HG03565 (cell line): ENCODE data around the gene GRM4.
"Not testable (repeated sequence)": the region's sequence is repeated elsewhere in the genome, so short reads cannot be mapped to it uniquely, and the experiment has no call there.

Experiments
- ATAC-seq: cut with Tn5 transposase; IDR thresholded peaks from one replicate; pipeline ENCODE4 v1.9.1; 2021; ENCODE audit warnings: mild to moderate bottlenecking, moderate library complexity; ENCODE audit not compliant: unreplicated experiment

Gene GRM4

GRCh38 chr6:34047913-34048867, 97.7 kb downstream of the GRM4 start:
- ATAC-seq, result no peak

GRCh38 chr6:34046617-34047016, 99.3 kb downstream of the GRM4 start:
- ATAC-seq, result no peak

GRCh38 chr6:34045771-34046170, 100.1 kb downstream of the GRM4 start:
- no peak for ATAC-seq

- ATAC-seq, result no peak
Measured at GRCh38 chr6:34044945-34045595, 100.8 kb downstream of the GRM4 start.

- ATAC-seq, result no peak
Measured at GRCh38 chr6:34043359-34043758, 102.5 kb downstream of the GRM4 start.

- ATAC-seq, result not testable (repeated sequence)
Measured at GRCh38 chr6:34041998-34042397, 103.9 kb downstream of the GRM4 start.

GRCh38 chr6:34041385-34041784, 104.5 kb downstream of the GRM4 start:
- no peak for ATAC-seq

GRCh38 chr6:34039943-34040342, 105.9 kb downstream of the GRM4 start:
- no peak for ATAC-seq

- no peak for ATAC-seq
Measured at GRCh38 chr6:34037151-34037550, 108.7 kb downstream of the GRM4 start.

GRCh38 chr6:34036357-34037069, 109.4 kb downstream of the GRM4 start:
- no peak for ATAC-seq

- no peak for ATAC-seq
Measured at GRCh38 chr6:34035704-34036356, 110.1 kb downstream of the GRM4 start.

GRCh38 chr6:34035161-34035560, 110.7 kb downstream of the GRM4 start:
- ATAC-seq, result no peak

- no peak for ATAC-seq
Measured at GRCh38 chr6:34032856-34033255, 113.0 kb downstream of the GRM4 start.

GRCh38 chr6:34031625-34032383, 114.1 kb downstream of the GRM4 start:
- ATAC-seq, result no peak

- no peak for ATAC-seq
Measured at GRCh38 chr6:34030831-34031624, 114.9 kb downstream of the GRM4 start.

GRCh38 chr6:34029489-34030280, 116.2 kb downstream of the GRM4 start:
- no peak for ATAC-seq

- no peak for ATAC-seq
Measured at GRCh38 chr6:34028691-34029360, 117.1 kb downstream of the GRM4 start.

GRCh38 chr6:34027939-34028441, 117.9 kb downstream of the GRM4 start:
- no peak for ATAC-seq
